A172 (cell line): ENCODE data around the gene TOPAZ1. TPM values are rescaled to one million over a fixed set of nuclear protein-coding genes. Genes with fewer than 3 reads are reported as not detected.
"Not testable (repeated sequence)": the region's sequence is repeated elsewhere in the genome, so short reads cannot be mapped to it uniquely, and the experiment has no call there.

Source experiments
- DNase-seq: peaks from one replicate; pipeline ENCODE4 v3.0.0-alpha.2; 2015; ENCODE audit warnings: low spot score
- total RNA-seq: library from RNA; depleted of rRNA; stranded (reverse); fragments of >200 nt; shearing (Covaris generic); gene quantifications from 2 replicates; pipeline ENCODE4 v1.2.3, GENCODE V29; 2014

The TOPAZ1 gene
- total RNA-seq, 1 experiment from 2014 or later = not detected

DNA sequence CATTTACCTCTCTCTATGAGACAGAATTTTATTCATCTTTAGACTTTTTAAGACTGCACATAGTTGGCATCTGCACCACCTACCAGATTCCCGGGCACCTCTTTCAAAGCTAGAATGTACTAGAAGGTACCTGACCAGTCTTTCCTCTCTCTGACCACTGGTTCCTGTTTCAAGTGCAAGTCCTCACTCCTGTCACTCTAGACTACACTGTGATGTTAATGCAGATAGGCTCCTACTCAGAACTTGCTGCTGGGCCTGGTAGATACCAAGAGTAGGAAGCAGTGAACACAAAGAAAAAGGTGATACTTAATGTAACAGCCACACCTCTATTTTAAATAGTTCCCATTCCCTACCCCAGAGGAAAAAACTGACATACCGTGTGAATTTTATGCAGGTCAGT lies 88.8 kb downstream of the TOPAZ1 start:
- no peak for DNase-seq

DNA sequence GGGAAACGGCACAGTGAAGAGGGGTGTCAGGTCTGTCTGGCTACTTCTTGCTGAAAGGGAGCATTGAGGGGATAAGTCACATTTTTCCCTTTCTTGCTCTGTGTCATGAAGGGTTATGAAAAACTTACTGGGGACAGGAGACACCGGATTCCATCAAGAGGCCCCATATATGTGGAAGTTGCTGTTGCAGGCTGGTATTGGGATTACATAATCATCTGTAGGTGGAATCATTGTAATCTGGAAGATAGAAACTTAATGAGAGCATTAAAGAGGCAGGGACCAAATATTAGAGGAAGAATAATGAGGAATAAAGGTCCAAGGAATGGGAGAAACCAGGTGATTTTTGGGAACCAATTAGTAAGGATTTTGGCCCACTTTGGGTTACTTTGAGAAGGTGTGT lies 92.6 kb downstream of the TOPAZ1 start:
- DNase-seq = no peak

DNA sequence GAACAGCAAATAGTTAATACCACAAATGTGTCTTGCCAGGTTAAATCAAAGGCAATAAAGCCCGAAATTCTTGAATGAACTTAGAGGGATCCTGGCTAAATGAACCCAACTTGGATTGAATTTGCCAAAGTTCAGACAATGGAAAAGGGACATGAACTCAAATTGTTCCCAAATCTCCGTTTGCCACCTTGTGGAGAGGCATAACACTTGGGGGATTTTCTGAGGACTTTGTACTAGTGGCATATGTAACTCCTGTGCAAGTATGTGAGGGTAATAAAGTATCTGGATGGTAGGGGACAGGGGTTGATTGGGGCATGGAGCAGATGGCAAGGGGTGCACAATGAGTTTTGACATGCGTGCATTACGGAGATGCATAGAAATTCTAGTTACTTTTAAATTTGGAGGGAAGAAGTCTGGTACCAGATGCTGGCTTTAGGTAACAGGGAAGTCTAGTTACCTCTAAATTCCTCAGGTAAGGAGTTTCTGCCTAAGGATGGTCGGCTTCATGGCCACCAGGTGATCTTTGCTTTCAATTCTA lies 95.6 kb downstream of the TOPAZ1 start:
- DNase-seq = no peak

DNA sequence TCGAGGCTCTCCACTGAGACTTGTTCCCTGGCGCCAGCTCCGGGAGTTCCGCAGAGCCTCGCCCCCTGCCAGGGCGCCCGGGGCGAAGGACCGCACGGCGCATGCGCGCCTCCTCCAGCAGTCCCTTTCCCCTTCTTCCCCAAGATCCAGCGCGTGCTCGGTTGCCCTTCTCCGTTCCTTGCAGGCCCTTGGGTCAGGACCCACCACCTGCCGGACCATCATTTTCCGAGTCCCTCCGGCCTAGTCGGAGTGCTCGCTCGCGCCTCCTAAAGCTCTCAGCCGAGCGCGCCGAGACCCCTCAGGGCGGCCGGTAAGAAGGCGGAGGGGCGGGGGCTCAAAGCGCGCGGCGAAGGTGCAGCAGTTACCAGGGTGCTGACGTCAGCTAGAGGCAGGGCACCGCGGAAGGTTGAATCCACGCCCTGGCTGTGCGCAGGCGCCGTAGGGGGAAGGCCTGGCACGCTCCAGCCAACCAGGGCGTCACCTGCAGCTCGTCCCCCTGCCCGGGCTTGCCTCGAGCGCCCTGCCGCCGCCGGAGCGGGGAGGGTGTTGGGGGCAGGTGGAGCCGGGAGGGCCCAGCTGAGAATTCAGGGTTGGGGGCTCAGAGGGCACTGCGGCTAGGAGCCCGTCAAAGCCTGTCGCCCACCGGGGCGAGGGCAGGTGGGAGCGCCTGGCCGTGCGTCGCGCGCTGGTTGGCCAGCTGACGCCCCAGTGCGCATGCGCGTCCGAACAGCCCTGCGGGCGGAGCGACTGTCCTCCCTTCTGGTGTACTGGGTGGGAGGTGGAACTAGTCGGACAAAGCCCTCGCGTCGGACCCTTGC lies 96.5 kb downstream of the TOPAZ1 start, which contains the start of gene TCAIM:
Gene TCAIM (plus strand): TSS at position 757 of the 818 bp plus-strand sequence. CDS start 16,017 bp downstream, outside the sequence.
- peak; percentile 96 for DNase-seq

DNA sequence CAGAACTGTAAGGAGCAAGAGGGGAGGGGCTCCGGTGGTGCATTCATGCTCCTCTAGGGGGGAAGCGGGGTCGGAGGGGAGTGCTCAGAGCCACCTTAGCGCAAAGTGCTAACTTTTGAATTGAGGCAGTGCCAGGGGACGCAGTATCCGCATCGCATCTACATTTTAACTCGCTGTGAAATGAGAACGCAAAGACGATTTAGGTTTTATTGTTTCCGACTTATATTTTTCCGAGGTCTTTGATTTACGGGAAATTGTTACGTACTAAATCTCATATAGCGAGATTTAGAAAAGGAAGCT lies 97.1 kb downstream of the TOPAZ1 start:
- no peak for DNase-seq

DNA sequence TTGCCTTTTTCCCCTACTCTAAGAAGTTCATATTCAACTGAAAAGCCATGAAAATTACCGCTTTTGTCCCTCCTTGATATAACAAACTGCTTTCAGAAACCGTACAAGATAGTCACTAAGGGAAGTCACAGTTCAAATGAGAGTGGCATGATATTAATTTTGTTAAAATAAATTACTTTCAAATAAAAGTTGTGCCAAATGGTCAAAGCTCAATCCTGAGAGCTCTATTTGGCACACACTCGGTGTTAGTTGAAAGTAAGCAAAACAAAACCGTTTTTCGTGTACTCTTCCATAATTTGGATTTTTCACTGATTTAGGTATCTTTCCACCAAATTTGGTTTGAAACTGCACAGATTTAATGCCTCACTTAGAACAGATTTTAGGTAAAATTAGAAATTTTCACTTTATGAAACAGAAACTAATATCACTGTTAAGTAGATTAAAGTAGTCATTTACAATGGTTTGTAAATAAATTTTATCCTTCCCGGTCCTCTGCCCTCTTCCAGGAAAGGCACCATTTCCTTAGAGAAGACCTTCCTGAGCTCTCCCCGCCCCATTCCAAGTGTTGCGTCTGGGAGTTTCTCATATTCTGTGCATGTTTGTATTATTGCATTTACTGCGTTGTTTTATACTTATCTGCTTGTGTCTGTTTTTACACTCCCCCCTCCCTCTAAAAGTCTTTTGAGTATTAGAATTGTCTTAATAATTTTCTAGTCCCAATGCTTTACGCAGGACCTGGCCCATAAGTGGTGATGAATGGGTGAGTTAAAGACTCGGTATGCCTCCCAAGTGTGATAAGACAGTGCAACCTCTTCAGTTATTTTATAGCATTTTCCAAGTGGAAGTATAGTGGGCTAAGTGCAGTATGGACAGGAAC lies 97.7 kb downstream of the TOPAZ1 start:
- no peak for DNase-seq

DNA sequence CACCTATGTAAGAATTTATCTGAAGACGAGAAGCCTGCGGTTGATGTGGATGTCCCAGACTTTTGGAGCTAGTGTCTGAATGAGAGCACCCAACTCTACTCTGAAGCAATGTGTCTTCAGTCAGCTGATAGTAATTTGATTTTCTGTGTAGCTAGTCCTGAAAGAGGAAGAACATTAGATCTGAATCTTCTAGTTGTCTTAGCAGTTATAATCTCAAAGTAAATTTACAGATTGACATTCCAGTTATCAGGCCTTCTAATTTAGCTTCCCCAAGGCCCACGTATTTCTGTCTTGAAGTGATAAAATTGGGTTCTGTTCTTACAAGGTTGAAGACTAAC lies 98.3 kb downstream of the TOPAZ1 start:
- DNase-seq = no peak

DNA sequence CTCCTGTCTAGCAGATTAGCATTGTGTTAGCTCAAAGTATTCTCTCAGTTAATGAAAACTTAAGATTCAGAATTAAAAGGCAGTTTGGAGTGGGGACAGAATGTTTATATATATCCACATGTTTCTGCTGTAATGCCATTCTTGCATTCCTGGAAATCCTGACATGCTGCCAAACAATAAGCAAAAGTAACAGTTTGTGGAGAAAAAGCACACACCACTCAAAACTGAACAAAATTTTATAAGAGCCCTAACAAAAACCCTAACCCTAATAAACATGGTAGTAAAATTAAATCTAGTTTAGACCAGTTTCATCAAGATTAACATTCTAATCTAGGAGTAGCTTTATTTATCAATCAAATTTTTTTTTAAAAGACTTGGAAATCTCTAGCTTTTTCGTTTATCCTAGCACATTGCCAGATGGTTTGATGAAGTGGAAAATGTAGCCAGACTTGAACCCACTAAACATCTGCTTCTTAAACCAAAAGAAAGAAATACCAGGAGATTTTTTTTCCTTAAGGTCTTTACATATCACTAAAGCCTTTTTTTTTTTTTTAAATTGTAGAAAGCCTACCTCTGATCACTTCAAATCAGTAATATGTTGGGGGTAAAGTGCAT lies 100.6 kb downstream of the TOPAZ1 start:
- peak; percentile 23 for DNase-seq

DNA sequence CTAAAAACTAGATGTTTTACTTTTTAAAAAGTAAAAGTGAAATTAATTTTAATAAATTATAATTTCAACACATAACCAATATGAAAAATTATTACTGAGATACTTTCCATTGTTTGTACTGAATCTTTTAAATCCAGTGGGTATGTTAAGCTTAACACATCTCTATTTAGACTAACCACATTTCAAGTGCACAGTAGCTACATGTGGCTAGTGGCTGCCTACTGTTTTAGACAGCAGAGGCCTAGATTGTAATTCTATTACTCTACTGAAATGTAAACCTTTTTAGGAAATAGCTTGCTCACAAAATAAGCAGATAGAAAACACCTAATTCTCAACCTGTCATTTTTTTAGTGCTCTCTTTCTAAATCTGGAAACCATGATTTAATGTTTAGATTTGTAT lies 101.7 kb downstream of the TOPAZ1 start:
- DNase-seq = no peak

DNA sequence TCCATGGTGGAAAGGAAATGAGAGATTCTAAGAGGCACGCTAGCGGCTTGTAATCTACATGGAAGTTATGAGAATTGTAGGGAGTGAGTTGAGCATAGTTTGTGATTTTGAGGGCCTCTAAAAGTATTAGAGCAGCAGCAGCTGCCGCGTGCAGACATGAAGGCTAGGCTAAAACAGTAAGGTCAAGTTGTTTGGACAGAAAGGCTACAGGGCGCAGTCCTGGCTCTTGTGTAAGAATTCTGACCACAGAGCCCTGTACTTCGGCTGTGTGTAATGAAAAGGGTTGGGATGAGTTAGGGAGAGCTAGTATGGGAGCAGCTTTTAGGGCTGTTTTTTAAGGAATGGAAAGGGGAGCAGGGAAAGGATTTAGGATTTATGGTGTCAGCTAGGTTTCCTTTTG lies 104.9 kb downstream of the TOPAZ1 start:
- DNase-seq = not testable (repeated sequence)

DNA sequence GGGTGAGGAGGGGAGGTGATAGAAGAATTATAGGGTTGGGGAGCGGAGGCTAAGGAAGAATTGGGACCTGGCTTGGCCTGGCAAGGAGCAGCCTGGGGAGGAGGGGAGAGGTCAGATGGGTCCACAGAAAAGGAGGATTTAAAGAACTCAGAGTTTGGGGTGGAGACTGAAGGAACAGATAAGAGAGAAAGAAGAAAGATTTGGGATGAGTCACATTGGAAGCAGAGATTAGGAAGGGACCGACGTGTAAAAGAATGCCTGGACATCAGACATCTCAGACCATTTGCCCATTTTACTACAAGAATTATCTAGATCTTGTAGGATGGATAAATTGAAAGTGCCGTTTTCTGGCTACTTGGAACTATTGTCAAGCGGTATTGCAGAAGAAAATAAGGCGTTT lies 107.3 kb downstream of the TOPAZ1 start:
- DNase-seq = no peak

DNA sequence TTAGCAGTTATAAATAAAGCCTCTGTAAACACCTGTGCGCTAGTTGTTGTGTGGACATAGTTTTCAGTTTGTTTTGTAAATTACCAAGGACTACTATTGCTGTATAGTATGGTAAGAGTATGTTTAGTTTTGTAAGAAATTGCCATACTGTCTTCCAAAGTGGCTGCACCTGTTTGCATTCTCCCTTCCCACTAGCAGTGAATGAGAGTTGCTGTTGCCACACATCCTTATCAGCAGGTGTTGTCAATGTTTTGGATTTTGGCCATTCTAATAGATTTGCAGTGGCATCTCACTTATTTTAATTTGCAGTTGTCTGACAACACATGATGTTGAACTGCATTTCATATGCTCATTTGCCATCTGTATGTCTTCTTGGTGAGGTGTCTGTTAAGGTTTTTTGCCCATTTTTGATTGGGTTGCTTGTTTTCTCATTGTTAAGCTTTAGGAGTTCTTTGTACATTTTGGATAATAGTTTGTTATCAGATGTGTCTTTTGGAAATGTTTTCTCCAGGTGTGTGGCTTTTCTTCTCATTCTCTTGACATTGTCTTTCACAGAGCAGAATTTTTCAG lies 111.8 kb downstream of the TOPAZ1 start:
- no peak for DNase-seq

DNA sequence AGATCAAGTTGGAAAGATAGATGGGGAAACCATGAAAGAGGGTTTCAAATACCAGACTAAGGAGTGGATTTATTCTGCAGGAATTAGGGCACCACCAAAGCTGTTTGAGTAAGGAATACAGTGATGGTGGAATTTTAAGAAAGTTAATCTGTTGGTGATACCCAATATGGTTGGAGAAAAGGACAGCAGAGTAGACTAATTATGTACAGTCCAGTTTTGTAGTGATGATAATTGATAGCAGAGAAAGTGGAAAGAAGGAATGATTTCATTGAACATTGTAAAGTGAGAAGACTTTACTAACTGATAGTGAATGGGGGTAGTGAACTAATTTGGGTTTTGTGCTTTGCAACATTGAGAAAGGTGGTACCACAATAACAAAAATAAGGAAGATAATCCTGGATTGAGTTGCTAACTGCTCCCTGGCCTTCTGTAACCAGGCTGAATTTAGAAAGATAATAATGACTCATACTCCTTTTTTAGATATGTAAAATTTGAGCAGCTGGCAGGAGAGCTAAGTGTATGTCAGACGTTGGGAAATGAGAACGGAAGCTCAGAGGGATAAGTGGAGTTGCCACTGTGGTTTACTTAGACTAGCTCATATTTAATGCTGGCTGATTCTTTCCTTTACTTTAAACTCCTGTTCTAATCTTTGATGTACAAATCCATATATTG lies 113.8 kb downstream of the TOPAZ1 start:
- peak; percentile 73 for DNase-seq

DNA sequence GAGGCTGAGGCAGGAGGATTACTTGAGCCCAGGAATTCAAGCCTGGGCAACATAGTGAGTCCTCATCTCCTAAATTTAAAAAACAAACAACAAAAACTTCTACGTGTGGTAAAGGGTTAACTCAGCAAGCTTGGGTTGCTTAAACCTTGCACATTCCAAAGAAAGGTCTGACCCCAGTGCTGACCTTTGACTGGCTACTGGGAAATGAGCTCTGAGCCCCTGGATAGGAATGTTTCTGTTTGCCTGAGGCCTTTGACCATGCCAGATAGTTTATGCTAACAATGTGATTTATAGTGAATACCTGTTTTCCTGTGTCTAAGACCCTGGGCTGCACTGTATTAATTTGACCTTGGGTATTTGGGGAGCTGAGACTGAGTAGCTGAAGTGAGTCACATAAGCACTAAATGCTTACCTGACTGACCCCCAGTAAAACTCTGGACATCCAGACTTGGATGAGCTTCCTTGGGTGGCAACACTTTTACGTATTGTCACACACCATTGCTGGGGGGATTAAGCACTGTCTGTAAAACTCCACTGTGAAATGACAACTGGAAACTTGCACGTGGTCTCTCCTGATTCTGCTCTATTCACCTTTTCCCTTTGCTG lies 117.6 kb downstream of the TOPAZ1 start:
- DNase-seq = no peak

DNA sequence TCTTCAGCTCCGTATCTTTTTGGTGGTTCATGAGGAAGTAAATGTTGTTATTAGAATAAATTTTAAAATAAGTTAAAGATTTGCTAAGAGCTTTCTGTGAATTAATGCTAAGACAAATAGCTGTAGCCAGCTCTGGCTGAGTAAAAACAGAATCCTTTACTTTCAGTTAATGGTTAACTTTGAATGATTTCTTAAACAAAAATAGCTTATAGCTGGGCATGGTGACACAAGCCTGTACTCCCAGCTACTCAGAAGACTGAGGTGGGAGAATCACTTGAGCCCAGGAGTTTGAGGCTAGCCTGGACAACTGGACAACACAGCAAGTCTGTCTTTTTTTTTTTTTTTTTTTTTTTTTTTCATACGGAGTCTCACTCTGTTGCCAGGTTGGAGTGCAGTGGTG lies 121.9 kb downstream of the TOPAZ1 start:
- DNase-seq = no peak

DNA sequence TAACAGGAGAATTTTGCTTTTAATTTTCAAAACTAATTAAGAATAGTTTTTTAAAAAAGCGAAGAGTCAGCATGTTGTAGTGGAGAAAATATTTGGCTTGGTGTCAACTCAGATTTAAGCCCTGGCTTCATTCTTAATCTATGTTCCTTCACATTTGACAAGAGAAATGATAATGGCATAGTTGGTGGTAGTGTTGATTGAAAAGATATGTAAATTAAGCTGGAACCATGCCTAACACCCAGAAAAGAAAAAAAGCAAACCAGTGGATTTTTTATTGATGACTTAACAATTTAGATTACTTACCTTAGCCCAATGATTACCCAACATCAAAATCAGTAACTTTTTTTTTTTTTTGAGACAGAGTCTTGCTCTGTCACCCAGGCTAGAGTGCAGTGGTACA lies 124.3 kb downstream of the TOPAZ1 start:
- DNase-seq = no peak

DNA sequence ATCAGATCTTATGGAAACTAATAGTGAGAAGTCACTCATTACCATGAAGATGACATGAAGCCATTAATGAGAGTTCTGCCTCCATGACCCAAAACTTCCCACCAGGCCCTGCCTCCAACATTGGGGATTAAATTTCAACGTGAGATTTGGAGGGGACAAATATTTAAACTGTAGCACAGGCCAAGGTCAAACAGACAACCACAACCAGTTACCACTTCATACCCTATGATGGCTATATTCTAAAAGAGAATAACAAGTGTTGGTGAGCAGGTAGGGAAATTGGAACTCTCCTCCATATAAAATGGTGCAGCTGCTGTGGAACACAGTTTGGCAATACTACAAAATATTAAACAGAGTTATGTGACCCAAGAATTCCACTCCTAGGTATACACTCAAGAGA lies 133.8 kb downstream of the TOPAZ1 start:
- DNase-seq = no peak
